Left ventricle myocardium inferior (tissue), 1 donor: ENCODE data around the gene ZNF714. TPM values are rescaled to one million over a fixed set of nuclear protein-coding genes. Genes with fewer than 3 reads are reported as not detected.

ENCODE experiments used
- DNase-seq: peaks from one replicate; pipeline ENCODE4 v3.0.0-alpha.2; 2020
- H3K27ac ChIP-seq: fragments of 200-600 bp; replicated peaks from 2 replicates; pipeline ENCODE4 v1.8.0; 2021
- H3K27me3 ChIP-seq: fragments of 200-600 bp; 2 replicates; pipeline ENCODE4 v1.8.0; 2021; ENCODE audit warnings: low read depth
- H3K36me3 ChIP-seq: fragments of 200-600 bp; 2 replicates; pipeline ENCODE4 v1.8.0; 2021
- H3K4me1 ChIP-seq: fragments of 200-600 bp; 2 replicates; pipeline ENCODE4 v1.8.0; 2021
- H3K4me3 ChIP-seq: fragments of 200-600 bp; 2 replicates; pipeline ENCODE4 v1.8.0; 2021; ENCODE audit warnings: mild to moderate bottlenecking, moderate library complexity
- H3K9me3 ChIP-seq: fragments of 200-600 bp; replicated peaks from 2 replicates; pipeline ENCODE4 v1.8.0; 2021
- CTCF ChIP-seq: fragments of 200-600 bp; IDR thresholded peaks from 2 replicates; pipeline ENCODE4 v1.8.0; 2021; ENCODE audit warnings: antibody characterized with exemption, mild to moderate bottlenecking, borderline replicate concordance
- intact Hi-C: fragments of 100-400 bp; cut with micrococcal nuclease; formaldehyde crosslinking; loops from one replicate; pipeline ENCODE4 v1.11.0; 2022
- total RNA-seq: library from RNA; stranded (reverse); fragmentation: NEBNext Ultra II Directional; extraction: Animal tissue kit (Norgen Biotek cat#: 25700); gene quantifications from one replicate; pipeline ENCODE4 v1.2.1, GENCODE V29; 2021
- donor health status: DM: no; HTN: yes; CAD: no; lungs with severe emphysema.

Gene ZNF714
- total RNA-seq, 1 donor from 2014 or later, result 1.7 TPM

GRCh38 chr19:21065336-21065735, 16.7 kb upstream of the ZNF714 start:
- peaks cover 20% of the 10 kb centered on the region for H3K9me3 ChIP-seq
- H3K36me3 ChIP-seq, result peaks cover 47% of the 10 kb centered on the region
- intact Hi-C loops, result no loop called here
- H3K4me3 ChIP-seq, result no peak overlapping the region
- DNase-seq, result no peak
- no peaks in the 10 kb centered on the region for H3K4me1 ChIP-seq
- H3K27me3 ChIP-seq, result no peaks in the 10 kb centered on the region
- TF ChIP-seq CTCF, result no peak
- H3K27ac ChIP-seq, result no peak overlapping the region

- intact Hi-C loops, result no loop called here
- H3K4me1 ChIP-seq, result peaks cover 8% of the 10 kb centered on the region
Measured at GRCh38 chr19:21084343-21084742, 2.3 kb downstream of the ZNF714 start.

GRCh38 chr19:21087871-21088270, 5.9 kb downstream of the ZNF714 start:
- H3K27ac ChIP-seq, result no peak overlapping the region
- no peaks in the 10 kb centered on the region for H3K36me3 ChIP-seq
- intact Hi-C loops, result no loop called here
- no peak for DNase-seq
- no peaks in the 10 kb centered on the region for H3K9me3 ChIP-seq
- no peak for TF ChIP-seq CTCF
- H3K4me3 ChIP-seq, result no peak overlapping the region
- peaks cover 8% of the 10 kb centered on the region for H3K4me1 ChIP-seq
- no peaks in the 10 kb centered on the region for H3K27me3 ChIP-seq

More at GRCh38 chr19:21084343-21084742, 2.3 kb downstream of the ZNF714 start:
- DNase-seq, result no peak
- Histone ChIP-seq H3K9me3 (no peaks in the 10 kb centered on the region), H3K36me3 (no peaks in the 10 kb centered on the region), H3K27me3 (no peaks in the 10 kb centered on the region), H3K27ac (no peak overlapping the region), H3K4me3 (no peak overlapping the region)
- TF ChIP-seq CTCF, result no peak

- intact Hi-C loops, result no loop called here
- Histone ChIP-seq H3K27ac (no peak overlapping the region), H3K4me1 (peaks cover 4% of the 10 kb centered on the region), H3K4me3 (no peak overlapping the region), H3K27me3 (no peaks in the 10 kb centered on the region), H3K9me3 (no peaks in the 10 kb centered on the region), H3K36me3 (no peaks in the 10 kb centered on the region)
- no peak for DNase-seq
- no peak for TF ChIP-seq CTCF
Measured at GRCh38 chr19:21092109-21092508, 10.1 kb downstream of the ZNF714 start.

- no peak for TF ChIP-seq CTCF
Measured at GRCh38 chr19:21094347-21095025, 12.5 kb downstream of the ZNF714 start.

More at GRCh38 chr19:21094347-21095025, 12.5 kb downstream of the ZNF714 start:
- Histone ChIP-seq H3K27me3 (no peaks in the 10 kb centered on the region), H3K27ac (no peak overlapping the region), H3K9me3 (no peaks in the 10 kb centered on the region), H3K36me3 (peaks cover 5% of the 10 kb centered on the region), H3K4me1 (peaks cover 4% of the 10 kb centered on the region), H3K4me3 (no peak overlapping the region)
- intact Hi-C loops, result no loop called here
- DNase-seq, result no peak
